H9 (cell line): ENCODE measurements around the gene ACTR2. TPM values are rescaled to one million over a fixed set of nuclear protein-coding genes. Genes with fewer than 3 reads are reported as not detected.

Experiments
- DNase-seq: peaks from one replicate; pipeline ENCODE4 v3.0.0-alpha.2; 2017
- H2AFZ ChIP-seq: one replicate; pipeline ENCODE4 v1.6.1; 2013; ENCODE audit warnings: mild to moderate bottlenecking, low read length, control low read depth, moderate library complexity
- H2AK5ac ChIP-seq: 2 replicates; pipeline ENCODE4 v1.6.1; 2013; ENCODE audit warnings: low read length, control low read depth, mixed read lengths; ENCODE audit not compliant: insufficient read length
- H2BK120ac ChIP-seq: one replicate; pipeline ENCODE4 v1.6.1; 2013; ENCODE audit warnings: low read depth, mild to moderate bottlenecking, low read length, control low read depth, inconsistent platforms; ENCODE audit not compliant: poor library complexity, severe bottlenecking
- H2BK12ac ChIP-seq: 2 replicates; pipeline ENCODE4 v1.6.1; 2013; ENCODE audit warnings: low read length, control low read depth, mixed read lengths, low read depth; ENCODE audit not compliant: insufficient read length
- H2BK15ac ChIP-seq: 2 replicates; pipeline ENCODE4 v1.6.1; 2013; ENCODE audit warnings: low read depth, low read length, control low read depth
- H2BK20ac ChIP-seq: one replicate; pipeline ENCODE4 v1.6.1; 2013; ENCODE audit warnings: low read depth, mild to moderate bottlenecking, low read length, control low read depth, inconsistent platforms; ENCODE audit not compliant: poor library complexity, severe bottlenecking
- H2BK5ac ChIP-seq: 2 replicates; pipeline ENCODE4 v1.6.1; 2013; ENCODE audit warnings: low read length, control low read depth, mixed read lengths; ENCODE audit not compliant: insufficient read length
- H3K14ac ChIP-seq: 2 replicates; pipeline ENCODE4 v1.6.1; 2013; ENCODE audit warnings: low read length, control low read depth; ENCODE audit not compliant: insufficient read depth
- H3K18ac ChIP-seq: 2 replicates; pipeline ENCODE4 v1.6.1; 2013; ENCODE audit warnings: low read depth, mild to moderate bottlenecking, mixed read lengths, low read length, control low read depth; ENCODE audit not compliant: insufficient read length
- H3K23ac ChIP-seq: 2 replicates; pipeline ENCODE4 v1.6.1; 2013; ENCODE audit warnings: low read length, control low read depth, mixed read lengths, low read depth; ENCODE audit not compliant: insufficient read length
- H3K23me2 ChIP-seq: 2 replicates; pipeline ENCODE4 v1.6.1; 2013; ENCODE audit warnings: low read depth, mild to moderate bottlenecking, mixed read lengths, low read length, control low read depth; ENCODE audit not compliant: insufficient read length, poor library complexity, severe bottlenecking
- H3K27ac ChIP-seq: 2 replicates; pipeline ENCODE4 v1.5.1; 2013; ENCODE audit warnings: low read length, control low read depth, mixed read lengths, low read depth; ENCODE audit not compliant: insufficient read length
- H3K27me3 ChIP-seq: 2 replicates; pipeline ENCODE4 v1.6.1; 2013; ENCODE audit warnings: low read length, control low read depth, inconsistent platforms; ENCODE audit not compliant: insufficient read depth
- H3K4ac ChIP-seq: 2 replicates; pipeline ENCODE4 v1.6.1; 2013; ENCODE audit warnings: low read depth, mild to moderate bottlenecking, control low read depth, inconsistent platforms, low read length, moderate library complexity
- H3K4me1 ChIP-seq: 2 replicates; pipeline ENCODE4 v1.6.1; 2013; ENCODE audit warnings: low read length, control low read depth, inconsistent platforms; ENCODE audit not compliant: insufficient read depth
- H3K4me2 ChIP-seq: 2 replicates; pipeline ENCODE4 v1.6.1; 2013; ENCODE audit warnings: low read length, control low read depth, mixed read lengths; ENCODE audit not compliant: insufficient read length, insufficient read depth
- H3K56ac ChIP-seq: 2 replicates; pipeline ENCODE4 v1.6.1; 2013; ENCODE audit warnings: low read depth, mild to moderate bottlenecking, mixed read lengths, low read length, control low read depth; ENCODE audit not compliant: insufficient read length
- H3K79me1 ChIP-seq: 2 replicates; pipeline ENCODE4 v1.6.1; 2013; ENCODE audit warnings: low read depth, mild to moderate bottlenecking, moderate library complexity, low read length, control low read depth, inconsistent platforms; ENCODE audit not compliant: insufficient read depth, poor library complexity, severe bottlenecking
- H3K79me2 ChIP-seq: 2 replicates; pipeline ENCODE4 v1.6.1; 2013; ENCODE audit warnings: low read length, control low read depth, inconsistent platforms; ENCODE audit not compliant: insufficient read depth
- H3K9ac ChIP-seq: 2 replicates; pipeline ENCODE4 v1.6.1; 2013; ENCODE audit warnings: low read length, control low read depth, mixed read lengths; ENCODE audit not compliant: insufficient read length; ENCODE audit errors: extremely low read depth
- H3K9me3 ChIP-seq: one replicate; pipeline ENCODE4 v1.6.1; 2013; ENCODE audit warnings: low read depth, low read length, inconsistent platforms; ENCODE audit not compliant: control insufficient read depth
- H3T11ph ChIP-seq: one replicate; pipeline ENCODE4 v1.6.1; 2013; ENCODE audit warnings: mild to moderate bottlenecking, low read length, control low read depth, inconsistent platforms
- H4K20me1 ChIP-seq: one replicate; pipeline ENCODE4 v1.6.1; 2013; ENCODE audit not compliant: control insufficient read depth, insufficient read length, insufficient read depth
- H4K5ac ChIP-seq: 2 replicates; pipeline ENCODE4 v1.6.1; 2013; ENCODE audit warnings: low read depth, mild to moderate bottlenecking, mixed read lengths, low read length, control low read depth; ENCODE audit not compliant: insufficient read length
- H4K8ac ChIP-seq: replicated peaks from 2 replicates; pipeline ENCODE4 v1.6.1; 2013; ENCODE audit warnings: low read length, control low read depth, mixed read lengths, low read depth; ENCODE audit not compliant: insufficient read length
- H4K91ac ChIP-seq: 2 replicates; pipeline ENCODE4 v1.6.1; 2013; ENCODE audit warnings: low read depth, mild to moderate bottlenecking, moderate library complexity, mixed read lengths, low read length, control low read depth; ENCODE audit not compliant: insufficient read length
- H3K27ac Mint-ChIP-seq, 3 experiments: 2 replicates in 2 of 3; 3 replicates in 1 of 3; pipeline ENCODE4 v1.8.0; 2020 to 2021; ENCODE audit warnings: mixed read lengths in 3 of 3, mild to moderate bottlenecking in 1 of 3, moderate library complexity in 1 of 3
- H3K27me3 Mint-ChIP-seq: 2 replicates; pipeline ENCODE4 v1.8.0; 2021; ENCODE audit warnings: low read depth, mild to moderate bottlenecking, moderate library complexity, mixed read lengths
- H3K36me3 Mint-ChIP-seq, 3 experiments: 2 replicates in 2 of 3; 3 replicates in 1 of 3; pipeline ENCODE4 v1.8.0; 2020 to 2021; ENCODE audit warnings: low read depth in 3 of 3, mixed read lengths in 3 of 3; ENCODE audit not compliant: insufficient read depth in 1 of 3
- H3K4me1 Mint-ChIP-seq, 2 experiments: 2 replicates each; pipeline ENCODE4 v1.8.0; 2020; ENCODE audit warnings: mixed read lengths in 2 of 2
- H3K4me3 Mint-ChIP-seq, 2 experiments: 2 replicates in 1 of 2; 3 replicates in 1 of 2; pipeline ENCODE4 v1.8.0; 2020 to 2021; ENCODE audit warnings: mild to moderate bottlenecking in 2 of 2, mixed read lengths in 2 of 2, moderate library complexity in 1 of 2
- H3K9me3 Mint-ChIP-seq, 2 experiments: 2 replicates in 1 of 2; 3 replicates in 1 of 2; pipeline ENCODE4 v1.8.0; 2020; ENCODE audit warnings: mild to moderate bottlenecking in 2 of 2, mixed read lengths in 2 of 2, moderate library complexity in 1 of 2
- CTCF ChIP-seq: fragments of 200-600 bp; sonication (generic); conservative IDR thresholded peaks from 3 replicates; pipeline ENCODE4 v1.8.0; 2021; ENCODE audit warnings: antibody characterized with exemption, mild to moderate bottlenecking
- WGBS: extraction: QIAGEN DNeasy Blood & Tissue Kit; methylation state at CpG from one replicate; pipeline ENCODE4 v1.1.7; 2013; ENCODE audit warnings: missing lambda C conversion rate, low lambda C conversion rate, mixed read lengths; ENCODE audit not compliant: insufficient read length; ENCODE audit errors: extremely low coverage; 5-methylcytosine and 5-hydroxymethylcytosine counted together
- total RNA-seq: library from RNA; stranded (reverse); gene quantifications from 2 replicates; pipeline ENCODE4 v1.2.1, GENCODE V29; 2021

ACTR2 gene
- total RNA-seq, 1 experiment from 2014 or later: 176 TPM

GRCh38 chr2:65204461-65205210 lies 23.0 kb upstream of the ACTR2 start:
- H4K91ac ChIP-seq: no peak overlapping the region
- no peak overlapping the region for H3K14ac ChIP-seq
- H3K9me3 Mint-ChIP-seq: no peaks in the 10 kb centered on the region
- H2BK5ac ChIP-seq: no peak overlapping the region
- no peak for TF ChIP-seq CTCF
- no peak overlapping the region for H2BK15ac ChIP-seq
- H3K9me3 ChIP-seq: no peaks in the 10 kb centered on the region
- H2BK120ac ChIP-seq: no peak overlapping the region
- peaks cover 17% of the 10 kb centered on the region for H3K27me3 Mint-ChIP-seq
- no peaks in the 10 kb centered on the region for H3K79me2 ChIP-seq
- H3K9ac ChIP-seq: no peak overlapping the region
- no peak overlapping the region for H4K8ac ChIP-seq
- H3K4me1 Mint-ChIP-seq: no peaks in the 10 kb centered on the region
- H2AFZ ChIP-seq: no peak overlapping the region
- no peaks in the 10 kb centered on the region for H3K79me1 ChIP-seq
- no peaks in the 10 kb centered on the region for H3K27me3 ChIP-seq
- H3K4ac ChIP-seq: no peak overlapping the region
- no peak for DNase-seq
- H2BK20ac ChIP-seq: no peak overlapping the region
- no peak overlapping the region for H3T11ph ChIP-seq
- H3K27ac Mint-ChIP-seq: no peak overlapping the region
- no peaks in the 10 kb centered on the region for H3K36me3 Mint-ChIP-seq
- no peaks in the 10 kb centered on the region for H3K23me2 ChIP-seq
- H2AK5ac ChIP-seq: no peak overlapping the region
- no peak overlapping the region for H3K56ac ChIP-seq
- H3K4me1 ChIP-seq: no peaks in the 10 kb centered on the region
- H3K4me3 Mint-ChIP-seq: no peak overlapping the region
- no peaks in the 10 kb centered on the region for H4K20me1 ChIP-seq
- H3K18ac ChIP-seq: no peak overlapping the region
- H3K23ac ChIP-seq: no peak overlapping the region
- no peak overlapping the region for H3K4me2 ChIP-seq
- no peak overlapping the region for H2BK12ac ChIP-seq
- H4K5ac ChIP-seq: no peak overlapping the region
- no CpG with 5 or more reads among the region's 20 CpGs for WGBS
- no peak overlapping the region for H3K27ac ChIP-seq
